Activated CD8-positive, alpha-beta memory T cell treated with anti-CD3 and anti-CD28 coated beads for 48 hours (primary cell): ENCODE data around the gene CNN2.

ENCODE experiments used
- DNase-seq, 3 experiments: peaks; one replicate each; pipeline ENCODE4 v3.0.0-alpha.2; 2020; ENCODE audit warnings: low read depth in 2 of 3, low spot score in 2 of 3

CNN2 gene

DNA sequence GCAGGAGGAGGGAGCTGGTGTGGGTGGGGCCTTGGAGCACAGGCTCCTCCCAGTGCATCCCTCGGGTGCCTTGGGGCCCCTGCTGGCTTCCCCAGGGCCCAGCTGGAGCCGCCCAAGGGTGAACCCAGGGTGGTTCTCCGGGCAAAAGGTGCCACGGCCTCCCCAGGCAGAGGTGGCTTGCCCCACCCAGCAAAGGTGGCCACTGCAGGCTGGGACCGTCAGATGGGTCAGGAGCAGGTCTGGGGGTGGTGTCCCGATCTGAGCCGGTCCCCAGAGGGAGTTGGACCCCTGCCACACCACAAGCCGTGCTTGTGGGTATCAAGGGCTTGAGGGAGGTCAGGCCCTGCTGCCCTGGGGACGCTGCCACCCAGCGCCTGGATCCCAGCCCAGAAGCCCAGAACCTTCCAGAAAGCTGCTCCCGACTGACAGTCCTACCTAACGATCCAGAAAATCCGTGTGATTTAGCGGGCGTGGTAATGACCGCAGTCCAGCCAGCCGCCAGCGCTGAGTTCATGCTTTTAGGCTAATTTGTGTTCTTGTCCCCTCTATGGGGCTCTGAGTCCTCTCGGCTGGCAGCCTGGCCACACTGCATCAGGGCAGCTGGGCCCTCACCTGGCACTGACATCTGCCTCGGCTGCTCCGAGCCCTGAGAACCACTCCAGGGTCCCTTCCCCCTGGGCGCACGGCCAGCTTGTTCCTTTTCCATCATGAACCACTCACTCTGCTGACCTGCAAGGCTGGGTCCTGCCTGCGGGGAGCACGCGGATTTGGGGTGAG lies 31.2 kb upstream of the CNN2 start:
- DNase-seq, result no peak

DNA sequence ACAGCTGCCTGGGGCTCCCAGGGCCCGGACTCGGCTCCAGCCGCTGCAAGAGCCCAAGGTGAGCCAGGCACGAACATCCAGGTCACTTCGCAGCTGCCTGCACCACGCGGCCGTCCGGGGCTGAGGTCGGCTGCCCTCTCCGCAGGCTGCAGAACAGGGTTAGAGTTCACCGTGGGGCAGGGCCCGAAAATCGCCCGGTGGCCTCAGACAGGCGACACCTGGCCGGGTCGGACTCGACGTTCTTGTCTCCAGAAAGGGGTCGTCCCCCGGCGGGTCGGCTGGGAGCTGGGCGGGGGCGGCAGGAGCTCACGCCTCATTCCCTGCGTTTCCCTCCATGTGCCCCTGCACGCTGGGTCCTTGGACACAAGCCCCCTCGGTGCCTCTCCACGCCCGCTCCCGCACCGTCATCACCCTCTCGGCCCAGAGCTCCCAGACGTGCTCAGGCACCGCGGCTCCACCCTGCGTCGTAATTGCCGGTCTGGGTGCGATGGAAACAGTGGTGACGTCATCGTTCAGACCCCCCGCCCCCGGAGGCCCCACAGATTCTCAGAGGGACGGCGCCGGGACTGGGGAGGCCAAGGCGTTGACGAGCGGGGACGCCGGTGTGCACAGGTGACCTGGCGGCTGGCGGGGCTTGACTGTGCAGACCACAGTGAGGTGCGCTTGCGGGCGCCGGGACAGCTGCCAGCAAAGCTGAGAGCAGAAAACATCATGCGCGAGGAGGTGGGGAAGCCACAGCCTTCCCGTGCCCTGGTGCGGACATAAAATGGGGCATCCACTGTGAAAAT lies 30.2 kb upstream of the CNN2 start:
- DNase-seq, result peak; percentile 45 to 48 (median 47)

GRCh38 chr19:998064-998463 lies 28.3 kb upstream of the CNN2 start:
- DNase-seq, result no peak

- no peak for DNase-seq
Observed at GRCh38 chr19:999379-999719, 27.1 kb upstream of the CNN2 start.

GRCh38 chr19:1000095-1000494 lies 26.3 kb upstream of the CNN2 start, which contains the start of gene GRIN3B:
TSS of gene GRIN3B (plus strand) at chr19:1000419. CDS start at chr19:1000438, 19 bp downstream.
- peak in 2 of 3 experiments; percentile 44 to 50 for DNase-seq

DNA sequence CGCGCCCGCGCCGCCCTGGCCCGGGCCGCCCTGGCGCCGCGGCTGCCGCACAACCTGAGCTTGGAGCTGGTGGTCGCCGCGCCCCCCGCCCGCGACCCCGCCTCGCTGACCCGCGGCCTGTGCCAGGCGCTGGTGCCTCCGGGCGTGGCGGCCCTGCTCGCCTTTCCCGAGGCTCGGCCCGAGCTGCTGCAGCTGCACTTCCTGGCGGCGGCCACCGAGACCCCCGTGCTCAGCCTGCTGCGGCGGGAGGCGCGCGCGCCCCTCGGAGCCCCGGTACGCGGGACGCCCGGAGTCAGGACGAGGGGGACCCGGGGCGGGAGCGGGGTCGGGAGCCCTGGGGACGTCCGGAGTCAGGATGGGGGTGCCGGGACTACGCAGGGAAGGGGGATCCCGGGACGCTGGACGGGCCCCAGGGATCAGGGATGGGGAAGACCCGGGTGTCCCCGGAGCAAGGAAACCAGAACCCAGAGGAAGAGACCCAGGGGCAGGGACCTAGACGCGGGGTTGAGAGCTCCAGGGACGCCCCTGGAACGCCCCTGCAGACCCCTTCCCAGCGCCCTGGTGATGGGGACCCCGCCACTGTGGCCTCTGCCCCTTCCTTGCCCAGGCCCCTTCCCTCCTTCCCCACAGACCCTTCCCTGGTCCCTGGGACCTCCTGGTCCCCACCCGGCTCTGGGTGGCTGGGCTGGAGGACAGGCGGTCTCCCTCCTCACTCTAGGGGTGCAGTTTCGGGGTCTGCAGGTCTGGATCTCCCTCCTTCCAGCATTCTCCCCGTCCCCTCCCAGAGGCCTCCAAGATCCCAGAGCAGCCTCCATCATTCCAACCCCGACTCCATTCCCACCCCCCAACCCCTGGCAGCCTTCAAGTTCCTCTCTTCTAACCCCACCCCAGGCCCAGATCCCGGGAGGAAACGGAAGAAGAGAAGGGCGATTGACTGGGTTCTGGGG lies 25.5 kb upstream of the CNN2 start:
- no peak for DNase-seq

DNA sequence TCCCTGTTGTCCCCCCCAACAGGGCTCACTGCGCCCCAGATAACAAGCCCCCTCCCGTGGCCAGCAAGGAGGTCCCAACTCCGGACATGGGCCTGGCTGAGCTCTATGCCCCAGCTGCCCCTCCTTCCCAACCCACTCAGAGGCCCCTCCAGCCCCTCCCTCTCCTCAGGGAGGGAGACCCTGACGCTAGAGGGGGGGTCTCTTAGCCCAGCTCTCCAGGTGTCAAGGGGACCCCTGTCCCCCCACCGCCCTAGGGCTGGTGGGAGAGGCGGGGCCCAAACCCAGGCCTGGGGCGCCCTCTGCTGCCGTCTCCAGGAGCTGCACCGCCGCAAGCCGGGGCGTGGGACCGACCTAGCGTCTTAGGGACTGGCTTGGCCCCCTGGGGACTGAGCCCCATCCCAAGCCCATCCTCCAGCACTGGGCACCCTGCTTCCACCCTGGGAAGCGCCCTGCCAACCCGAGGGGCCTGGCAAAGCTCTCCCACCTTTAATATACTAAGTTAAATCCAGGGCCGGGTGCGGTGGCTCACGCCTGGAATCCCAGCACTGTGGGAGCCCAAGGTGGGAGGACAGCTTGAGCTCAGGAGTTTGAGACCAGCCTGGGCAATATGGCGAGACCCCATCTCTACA lies 24.8 kb upstream of the CNN2 start:
- DNase-seq, result peak; percentile 47 to 71 (median 69)

DNA sequence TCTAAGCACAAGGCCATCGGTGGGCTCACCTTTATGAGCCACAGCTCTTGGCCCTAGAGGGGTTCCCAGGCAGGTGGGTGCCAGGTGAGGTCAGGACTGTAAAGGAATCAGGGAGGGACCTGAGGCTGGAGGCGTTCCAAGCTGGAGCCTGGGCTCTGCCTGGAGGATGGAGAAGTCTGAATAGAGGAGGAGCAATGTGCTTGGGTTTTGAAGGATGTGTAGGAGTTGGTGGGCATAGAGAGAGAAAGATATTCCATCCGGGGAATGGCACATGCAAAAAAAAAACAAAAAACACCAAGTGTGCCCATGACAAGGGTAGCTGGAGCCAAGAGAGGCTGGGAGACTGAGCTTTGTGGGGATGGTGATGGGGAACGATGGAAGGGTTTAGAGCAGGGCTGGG lies 23.8 kb upstream of the CNN2 start:
- DNase-seq, result no peak

- DNase-seq, result no peak
Observed at GRCh38 chr19:1003283-1003682, 23.1 kb upstream of the CNN2 start.

GRCh38 chr19:1004204-1004802 lies 22.1 kb upstream of the CNN2 start:
- no peak for DNase-seq

DNA sequence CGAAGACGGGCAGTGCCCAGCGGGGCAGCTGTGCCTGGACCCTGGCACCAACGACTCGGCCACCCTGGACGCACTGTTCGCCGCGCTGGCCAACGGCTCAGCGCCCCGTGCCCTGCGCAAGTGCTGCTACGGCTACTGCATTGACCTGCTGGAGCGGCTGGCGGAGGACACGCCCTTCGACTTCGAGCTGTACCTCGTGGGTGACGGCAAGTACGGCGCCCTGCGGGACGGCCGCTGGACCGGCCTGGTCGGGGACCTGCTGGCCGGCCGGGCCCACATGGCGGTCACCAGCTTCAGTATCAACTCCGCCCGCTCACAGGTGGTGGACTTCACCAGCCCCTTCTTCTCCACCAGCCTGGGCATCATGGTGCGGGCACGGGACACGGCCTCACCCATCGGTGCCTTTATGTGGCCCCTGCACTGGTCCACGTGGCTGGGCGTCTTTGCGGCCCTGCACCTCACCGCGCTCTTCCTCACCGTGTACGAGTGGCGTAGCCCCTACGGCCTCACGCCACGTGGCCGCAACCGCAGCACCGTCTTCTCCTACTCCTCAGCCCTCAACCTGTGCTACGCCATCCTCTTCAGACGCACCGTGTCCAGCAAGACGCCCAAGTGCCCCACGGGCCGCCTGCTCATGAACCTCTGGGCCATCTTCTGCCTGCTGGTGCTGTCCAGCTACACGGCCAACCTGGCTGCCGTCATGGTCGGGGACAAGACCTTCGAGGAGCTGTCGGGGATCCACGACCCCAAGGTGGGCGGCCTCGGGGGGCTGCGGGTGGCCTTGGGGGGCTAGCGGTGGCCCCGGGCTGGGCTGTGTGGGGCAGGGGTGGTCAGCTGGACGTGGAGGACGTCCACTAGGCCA lies 21.4 kb upstream of the CNN2 start:
- DNase-seq, result no peak

GRCh38 chr19:1006711-1007398 lies 19.6 kb upstream of the CNN2 start:
- DNase-seq, result no peak

- DNase-seq, result no peak
Observed at GRCh38 chr19:1007399-1008251, 18.8 kb upstream of the CNN2 start.

DNA sequence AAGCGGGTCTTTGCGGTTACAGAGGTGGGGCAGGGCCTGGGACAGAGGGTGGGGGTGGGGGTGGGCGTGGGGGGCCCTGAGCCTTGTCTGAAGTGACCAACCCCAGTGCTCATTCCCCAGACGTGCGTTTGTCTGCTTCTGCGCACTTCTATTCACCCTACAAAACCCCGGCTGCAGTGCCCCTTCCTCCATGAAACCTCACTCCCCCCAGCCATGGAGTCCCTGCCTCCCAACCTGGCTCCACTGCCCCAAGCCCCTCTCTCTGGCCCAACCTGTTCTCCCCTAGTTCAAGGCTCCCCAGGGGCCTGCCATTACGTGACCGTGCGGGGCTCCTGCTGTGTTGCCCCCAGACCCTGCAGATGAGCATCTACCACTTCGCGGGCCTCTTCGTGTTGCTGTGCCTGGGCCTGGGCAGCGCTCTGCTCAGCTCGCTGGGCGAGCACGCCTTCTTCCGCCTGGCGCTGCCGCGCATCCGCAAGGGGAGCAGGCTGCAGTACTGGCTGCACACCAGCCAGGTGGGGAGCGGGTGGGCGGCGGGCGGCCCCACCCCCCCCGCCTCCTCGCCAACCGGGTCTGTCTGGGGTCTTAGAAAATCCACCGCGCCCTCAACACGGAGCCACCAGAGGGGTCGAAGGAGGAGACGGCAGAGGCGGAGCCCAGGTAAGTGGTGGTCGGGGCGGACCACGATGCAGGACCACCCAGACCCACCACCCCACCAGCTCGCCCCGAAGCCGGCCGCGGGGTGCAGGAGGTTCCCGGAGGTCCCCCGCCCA lies 18.0 kb upstream of the CNN2 start:
- DNase-seq, result no peak

GRCh38 chr19:1009041-1009980 lies 17.1 kb upstream of the CNN2 start:
- DNase-seq, result no peak

- DNase-seq, result no peak
Observed at GRCh38 chr19:1009981-1010538, 16.3 kb upstream of the CNN2 start.
